OCI-LY1 (cell line): Measurements from ENCODE around the gene SMYD3.

Experiments used
- H2AFZ ChIP-seq: fragments of 200-600 bp; sonication (generic), shearing (Covaris generic); 2 replicates; pipeline ENCODE4 v1.6.0; 2014; ENCODE audit warnings: antibody characterized with exemption, mild to moderate bottlenecking, low read length
- H3F3A ChIP-seq: fragments of 200-600 bp; sonication (generic), shearing (Covaris generic); 2 replicates; pipeline ENCODE4 v1.6.0; 2014; ENCODE audit warnings: mild to moderate bottlenecking, antibody characterized with exemption, low read length, moderate library complexity; ENCODE audit not compliant: insufficient read depth
- H3K27ac ChIP-seq: fragments of 200-600 bp; sonication (generic); 2 replicates; pipeline ENCODE4 v1.5.1; 2014; ENCODE audit warnings: low read length, mixed run types, mild to moderate bottlenecking, low read depth; ENCODE audit not compliant: poor library complexity, severe bottlenecking
- H3K27me3 ChIP-seq: fragments of 200-600 bp; sonication (generic); 2 replicates; pipeline ENCODE4 v1.6.0; 2014; ENCODE audit warnings: antibody characterized with exemption, mild to moderate bottlenecking, low read length, moderate library complexity; ENCODE audit not compliant: insufficient read depth
- H3K36me3 ChIP-seq: fragments of 200-600 bp; sonication (generic); 2 replicates; pipeline ENCODE4 v1.6.1; 2014; ENCODE audit warnings: mild to moderate bottlenecking, antibody characterized with exemption, low read length, moderate library complexity, mixed read lengths; ENCODE audit not compliant: insufficient read depth
- H3K4me1 ChIP-seq: fragments of 200-600 bp; sonication (generic); 2 replicates; pipeline ENCODE4 v1.5.1; 2014; ENCODE audit warnings: mild to moderate bottlenecking, low read length, moderate library complexity; ENCODE audit not compliant: insufficient read depth, severe bottlenecking
- H3K4me2 ChIP-seq: fragments of 200-600 bp; sonication (generic), shearing (Covaris generic); 2 replicates; pipeline ENCODE4 v1.6.1; 2014; ENCODE audit warnings: low read length
- H3K4me3 ChIP-seq: fragments of 200-600 bp; sonication (generic); 2 replicates; pipeline ENCODE4 v1.5.1; 2014; ENCODE audit warnings: low read length, low read depth, mild to moderate bottlenecking, mixed read lengths; ENCODE audit not compliant: poor library complexity, severe bottlenecking
- H3K79me2 ChIP-seq: fragments of 200-600 bp; shearing (Covaris generic); 2 replicates; pipeline ENCODE4 v1.6.1; 2016; ENCODE audit warnings: mixed run types, low read length, mixed read lengths; ENCODE audit not compliant: insufficient read depth
- H3K9ac ChIP-seq: fragments of 200-600 bp; sonication (generic), shearing (Covaris generic); 2 replicates; pipeline ENCODE4 v1.6.1; 2014; ENCODE audit warnings: mild to moderate bottlenecking, low read length, mixed read lengths
- H3K9me2 ChIP-seq: fragments of 200-600 bp; sonication (generic), shearing (Covaris generic); 2 replicates; pipeline ENCODE4 v1.6.1; 2014; ENCODE audit warnings: low read depth, mild to moderate bottlenecking, low read length, mixed read lengths
- H3K9me3 ChIP-seq: fragments of 200-600 bp; shearing (Covaris generic); 2 replicates; pipeline ENCODE4 v1.6.1; 2014; ENCODE audit warnings: low read length, mixed read lengths
- H4K20me1 ChIP-seq: fragments of 200-600 bp; sonication (generic), shearing (Covaris generic); 2 replicates; pipeline ENCODE4 v1.6.0; 2016; ENCODE audit warnings: mild to moderate bottlenecking, low read length; ENCODE audit not compliant: insufficient read depth
- EZH2 ChIP-seq: fragments of 200-600 bp; sonication (generic), shearing (Covaris generic); IDR thresholded peaks from 2 replicates; pipeline ENCODE4 v1.8.0; 2017; ENCODE audit warnings: borderline replicate concordance, mixed run types, mild to moderate bottlenecking, antibody characterized with exemption, low read length, moderate library complexity, mixed read lengths
- TF ChIP-seq, protein P1 (sequence below): fragments of 200-600 bp; sonication (generic), shearing (Covaris generic); IDR thresholded peaks from 2 replicates; pipeline ENCODE4 v1.5.1; 2017; ENCODE audit warnings: mild to moderate bottlenecking, antibody characterized with exemption, low read length, moderate library complexity, mixed read lengths

The SMYD3 gene

DNA sequence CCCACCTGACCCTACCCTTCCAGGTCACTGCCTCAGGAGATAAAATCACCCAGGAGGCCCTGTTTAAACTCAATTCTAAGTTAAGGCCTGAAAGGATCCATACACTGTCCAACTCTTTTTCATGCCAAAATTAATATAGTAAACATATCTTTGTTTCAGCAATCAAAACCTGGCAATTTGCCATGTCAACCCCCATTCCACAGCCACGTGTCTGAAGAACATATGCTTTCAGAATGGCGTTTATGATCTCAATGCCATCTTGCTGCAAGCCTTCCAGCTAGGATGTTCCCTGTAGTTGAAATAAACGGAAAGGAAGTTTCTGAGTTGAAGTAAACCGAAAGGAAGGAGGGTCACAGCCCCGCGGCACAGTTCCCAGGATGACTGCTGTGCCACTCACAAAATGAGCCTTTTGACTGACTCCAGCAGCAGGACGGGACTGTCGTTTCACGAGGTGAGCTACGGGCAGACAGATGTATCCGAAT, 472.0 kb downstream of the SMYD3 start:
- H3K4me1 ChIP-seq: no peaks in the 10 kb centered on the region
- no peak overlapping the region for H3K9ac ChIP-seq
- no peak for TF ChIP-seq EZH2
- TF ChIP-seq, protein P1, sequence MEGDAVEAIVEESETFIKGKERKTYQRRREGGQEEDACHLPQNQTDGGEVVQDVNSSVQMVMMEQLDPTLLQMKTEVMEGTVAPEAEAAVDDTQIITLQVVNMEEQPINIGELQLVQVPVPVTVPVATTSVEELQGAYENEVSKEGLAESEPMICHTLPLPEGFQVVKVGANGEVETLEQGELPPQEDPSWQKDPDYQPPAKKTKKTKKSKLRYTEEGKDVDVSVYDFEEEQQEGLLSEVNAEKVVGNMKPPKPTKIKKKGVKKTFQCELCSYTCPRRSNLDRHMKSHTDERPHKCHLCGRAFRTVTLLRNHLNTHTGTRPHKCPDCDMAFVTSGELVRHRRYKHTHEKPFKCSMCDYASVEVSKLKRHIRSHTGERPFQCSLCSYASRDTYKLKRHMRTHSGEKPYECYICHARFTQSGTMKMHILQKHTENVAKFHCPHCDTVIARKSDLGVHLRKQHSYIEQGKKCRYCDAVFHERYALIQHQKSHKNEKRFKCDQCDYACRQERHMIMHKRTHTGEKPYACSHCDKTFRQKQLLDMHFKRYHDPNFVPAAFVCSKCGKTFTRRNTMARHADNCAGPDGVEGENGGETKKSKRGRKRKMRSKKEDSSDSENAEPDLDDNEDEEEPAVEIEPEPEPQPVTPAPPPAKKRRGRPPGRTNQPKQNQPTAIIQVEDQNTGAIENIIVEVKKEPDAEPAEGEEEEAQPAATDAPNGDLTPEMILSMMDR: no peak
- H3F3A ChIP-seq: no peaks in the 10 kb centered on the region
- H3K9me3 ChIP-seq: 0 out of 2 replicates have a peak, but pooled peaks cover 2% of the 10 kb centered on the region
- no peak overlapping the region for H3K4me3 ChIP-seq
- H3K4me2 ChIP-seq: no peak overlapping the region
- no peaks in the 10 kb centered on the region for H3K79me2 ChIP-seq
- no peaks in the 10 kb centered on the region for H3K27me3 ChIP-seq
- H3K27ac ChIP-seq: no peak overlapping the region
- no peaks in the 10 kb centered on the region for H3K36me3 ChIP-seq
- no peaks in the 10 kb centered on the region for H3K9me2 ChIP-seq
- H4K20me1 ChIP-seq: no peaks in the 10 kb centered on the region
- no peak overlapping the region for H2AFZ ChIP-seq

DNA sequence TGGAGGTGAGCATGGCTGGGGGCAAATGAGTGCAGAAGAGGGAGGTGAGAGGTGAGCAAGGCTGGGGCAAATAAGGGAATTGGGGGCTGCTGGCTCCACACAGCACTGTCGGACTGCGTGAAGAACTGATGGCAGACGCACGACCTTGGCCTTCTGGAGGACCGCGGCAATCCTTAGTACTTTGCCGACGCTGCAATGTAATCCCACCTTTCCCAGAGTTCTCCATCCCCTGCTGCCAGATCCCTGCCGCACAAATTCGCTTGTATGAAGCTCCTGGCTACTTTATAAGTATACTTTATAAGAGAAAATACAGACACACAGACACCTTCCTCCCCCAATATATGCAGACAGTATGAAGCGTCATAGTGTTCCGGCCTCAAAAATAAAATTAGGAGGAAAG, 472.4 kb downstream of the SMYD3 start:
- H3K36me3 ChIP-seq: no peaks in the 10 kb centered on the region
- TF ChIP-seq, protein P1: no peak
- TF ChIP-seq EZH2: no peak
- H4K20me1 ChIP-seq: no peaks in the 10 kb centered on the region
- no peaks in the 10 kb centered on the region for H3K4me1 ChIP-seq
- H2AFZ ChIP-seq: no peak overlapping the region
- no peak overlapping the region for H3K4me2 ChIP-seq
- no peaks in the 10 kb centered on the region for H3K79me2 ChIP-seq
- no peak overlapping the region for H3K27ac ChIP-seq
- H3F3A ChIP-seq: no peaks in the 10 kb centered on the region
- no peaks in the 10 kb centered on the region for H3K27me3 ChIP-seq
- H3K9me2 ChIP-seq: no peaks in the 10 kb centered on the region
- H3K9ac ChIP-seq: no peak overlapping the region
- 0 out of 2 replicates have a peak, but pooled peaks cover 2% of the 10 kb centered on the region for H3K9me3 ChIP-seq
- no peak overlapping the region for H3K4me3 ChIP-seq

DNA sequence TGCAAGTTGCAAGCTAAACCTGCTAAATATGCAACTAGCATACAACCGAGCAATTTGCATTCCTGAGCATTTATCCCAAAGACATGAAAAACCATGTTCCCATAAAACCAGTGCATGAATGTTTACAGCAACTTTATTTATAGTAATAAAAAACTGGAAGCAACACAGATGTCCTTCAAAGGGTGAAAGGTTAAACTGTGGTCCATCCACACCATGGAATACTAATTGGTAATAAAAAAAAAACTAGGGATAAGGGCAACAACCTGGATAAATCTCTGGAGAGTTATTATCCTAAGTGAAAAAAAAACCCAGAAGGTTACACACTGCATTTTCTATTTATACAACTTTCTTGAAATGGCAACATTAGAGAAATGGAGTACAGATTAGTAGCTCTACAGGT, 474.1 kb downstream of the SMYD3 start:
- H3K79me2 ChIP-seq: no peaks in the 10 kb centered on the region
- no peaks in the 10 kb centered on the region for H3K4me1 ChIP-seq
- H3K27ac ChIP-seq: no peak overlapping the region
- no peaks in the 10 kb centered on the region for H3K36me3 ChIP-seq
- no peaks in the 10 kb centered on the region for H4K20me1 ChIP-seq
- H3F3A ChIP-seq: no peaks in the 10 kb centered on the region
- H2AFZ ChIP-seq: no peak overlapping the region
- H3K4me2 ChIP-seq: no peak overlapping the region
- H3K9me3 ChIP-seq: 0 out of 2 replicates have a peak, but pooled peaks cover 6% of the 10 kb centered on the region
- no peaks in the 10 kb centered on the region for H3K27me3 ChIP-seq
- H3K4me3 ChIP-seq: no peak overlapping the region
- TF ChIP-seq, protein P1: no peak
- no peak for TF ChIP-seq EZH2
- H3K9ac ChIP-seq: no peak overlapping the region
- no peaks in the 10 kb centered on the region for H3K9me2 ChIP-seq
